HG02943 (cell line): ENCODE data around the gene SNX17.

Source experiments
- ATAC-seq: cut with Tn5 transposase; IDR thresholded peaks from one replicate; pipeline ENCODE4 v1.9.1; 2021; ENCODE audit warnings: mild to moderate bottlenecking, low read depth, moderate library complexity; ENCODE audit not compliant: unreplicated experiment

Gene SNX17

GRCh38 chr2:27362678-27363420 is 7.6 kb upstream of the SNX17 start:
- no peak for ATAC-seq

DNA sequence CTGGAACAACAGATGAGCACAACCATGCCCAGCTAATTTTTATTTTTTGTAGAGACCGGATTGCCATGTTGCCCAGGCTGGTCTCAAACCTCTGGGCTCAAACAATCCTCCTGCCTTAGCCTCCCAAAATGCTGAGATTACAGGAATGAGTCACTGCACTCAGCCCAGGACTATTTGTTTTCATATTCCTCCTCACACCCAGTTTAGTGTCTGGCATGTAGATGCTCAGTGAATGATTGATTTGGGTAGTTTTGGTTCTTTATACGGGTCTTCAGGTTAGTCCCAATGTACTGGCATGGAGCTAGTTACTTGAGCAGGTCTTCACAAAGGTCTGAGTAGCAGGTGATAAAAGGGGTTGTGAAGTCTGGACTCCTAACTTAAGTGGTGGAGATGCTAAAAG is 6.5 kb upstream of the SNX17 start:
- no peak for ATAC-seq

DNA sequence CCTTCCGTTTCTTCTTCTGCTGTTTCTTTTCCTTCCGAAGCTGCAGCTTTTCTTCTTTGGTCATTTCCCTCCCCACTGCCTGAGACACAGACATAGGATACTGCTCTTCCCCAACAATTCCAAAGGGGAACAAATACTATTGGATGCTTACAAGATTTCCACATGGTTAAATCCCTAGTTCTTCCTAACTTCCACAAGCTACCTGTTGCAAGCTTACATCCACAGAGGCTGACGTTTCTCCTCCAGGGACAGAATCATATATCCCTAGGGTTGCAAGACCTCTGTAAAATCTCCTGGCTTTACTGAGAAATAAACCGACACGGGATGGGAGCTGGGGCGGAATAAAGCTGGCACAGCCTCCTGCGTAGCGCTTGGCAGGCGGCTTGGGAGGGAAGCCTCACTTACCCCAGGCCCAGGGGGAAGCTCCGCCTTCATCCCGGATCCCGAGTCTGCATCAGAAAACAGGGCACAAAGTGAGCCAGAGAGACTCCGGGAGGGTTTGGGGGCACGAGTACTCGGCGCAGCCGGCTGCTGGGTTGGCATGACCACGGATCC is 868 bp upstream of the SNX17 start:
- ATAC-seq, result peak; percentile 20

- peak; percentile 11 for ATAC-seq
Measured at GRCh38 chr2:27370816-27371620, 602 bp downstream of the SNX17 start.

GRCh38 chr2:27372937-27373336 is 2.5 kb downstream of the SNX17 start:
- ATAC-seq, result no peak

DNA sequence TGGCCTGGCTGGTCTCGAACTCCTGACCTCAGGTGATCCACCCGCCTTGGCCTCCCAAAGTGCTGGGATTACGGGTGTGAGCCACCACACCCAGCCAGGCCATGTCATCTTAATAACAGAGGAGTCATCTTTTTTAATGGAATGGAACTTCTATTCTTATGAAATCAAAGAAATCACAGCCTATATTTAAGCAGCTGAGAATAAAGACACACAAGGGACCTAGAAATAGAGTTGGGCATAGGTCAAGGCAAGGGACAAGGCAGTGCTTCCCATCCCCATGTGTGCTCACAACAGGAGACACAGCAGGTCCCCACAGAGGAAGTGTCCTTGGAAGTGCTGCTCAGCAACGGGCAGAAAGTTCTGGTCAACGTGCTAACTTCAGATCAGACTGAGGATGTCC is 3.2 kb downstream of the SNX17 start:
- no peak for ATAC-seq

DNA sequence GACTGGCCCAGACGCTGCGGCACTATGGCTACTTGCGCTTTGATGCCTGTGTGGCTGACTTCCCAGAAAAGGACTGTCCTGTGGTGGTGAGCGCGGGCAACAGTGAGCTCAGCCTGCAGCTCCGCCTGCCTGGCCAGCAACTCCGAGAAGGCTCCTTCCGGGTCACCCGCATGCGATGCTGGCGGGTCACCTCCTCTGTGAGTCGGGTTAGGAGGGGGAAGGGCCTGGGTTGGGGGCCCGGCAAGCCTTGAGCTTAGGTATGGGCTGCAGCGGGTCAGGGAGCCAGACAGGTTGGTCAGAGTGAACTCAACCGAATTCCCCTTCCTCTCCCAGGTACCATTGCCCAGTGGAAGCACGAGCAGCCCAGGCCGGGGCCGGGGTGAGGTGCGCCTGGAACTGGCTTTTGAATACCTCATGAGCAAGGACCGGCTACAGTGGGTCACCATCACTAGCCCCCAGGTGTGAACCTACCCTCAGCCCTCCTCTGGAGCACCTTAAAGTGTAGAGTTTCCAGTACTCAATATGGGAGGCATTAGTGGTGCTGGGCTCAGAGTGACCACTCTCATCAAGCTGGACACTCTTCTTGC is 5.2 kb downstream of the SNX17 start:
- ATAC-seq, result no peak

GRCh38 chr2:27376151-27376865 is 5.9 kb downstream of the SNX17 start:
- no peak for ATAC-seq

DNA sequence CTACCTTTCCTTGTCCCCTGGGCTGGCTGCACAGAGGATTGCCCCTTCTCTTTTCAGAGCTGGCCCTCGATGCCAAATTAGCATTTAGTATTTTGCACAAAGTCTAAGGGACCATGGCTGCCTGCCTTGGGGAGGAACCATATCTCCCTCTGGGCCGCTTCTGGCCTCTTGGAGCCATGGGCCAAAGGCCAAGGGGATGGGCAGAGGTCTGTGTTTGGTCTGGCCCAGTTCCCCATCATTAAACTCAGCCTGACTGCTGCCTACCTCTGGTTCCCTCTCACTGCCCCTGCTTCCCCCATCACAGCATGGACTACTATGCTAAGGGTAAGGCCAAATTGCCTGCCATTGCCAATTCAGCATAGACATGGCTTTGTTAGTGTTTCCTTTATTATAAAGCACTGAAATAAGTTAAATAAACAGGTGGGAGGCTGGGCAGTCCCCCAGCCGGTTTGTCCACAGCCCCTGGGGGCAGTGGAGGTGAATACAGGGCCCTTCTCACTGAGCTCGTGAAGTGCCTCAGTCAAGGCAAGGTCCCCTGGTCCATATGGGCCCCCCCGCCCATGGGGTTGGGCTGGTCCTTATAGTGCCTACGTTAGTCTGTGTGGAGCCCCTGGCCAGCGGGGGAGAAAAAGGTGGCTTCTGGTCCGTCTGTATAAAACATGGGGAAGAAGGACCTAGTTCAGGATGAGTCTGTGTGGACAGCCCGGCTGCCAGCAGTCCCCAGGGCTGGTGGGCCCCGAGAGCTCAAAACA is 6.6 kb downstream of the SNX17 start:
- ATAC-seq, result no peak

DNA sequence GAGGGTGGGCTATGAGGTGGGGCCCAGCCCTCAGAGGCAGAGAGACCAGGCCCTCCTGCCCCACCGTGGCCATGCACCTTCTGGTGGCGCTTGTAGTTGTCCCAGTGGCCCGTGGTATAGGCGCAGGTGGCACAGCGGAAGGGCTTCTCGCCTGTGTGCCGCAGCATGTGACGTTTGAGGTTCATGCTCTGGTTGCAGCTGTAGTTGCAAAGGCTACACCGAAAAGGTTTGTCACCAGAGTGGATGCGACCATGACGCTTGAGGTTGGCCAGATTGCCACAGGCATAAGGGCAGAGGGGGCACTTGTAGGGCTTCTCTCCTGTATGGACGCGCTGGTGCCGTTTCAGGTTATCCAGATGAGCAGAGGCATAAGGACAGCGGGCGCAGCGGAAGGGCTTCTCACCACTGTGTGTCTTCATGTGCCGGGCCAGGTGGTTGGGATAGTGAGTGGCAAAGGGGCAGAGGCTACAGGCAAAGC is 7.2 kb downstream of the SNX17 start:
- ATAC-seq, result no peak

DNA sequence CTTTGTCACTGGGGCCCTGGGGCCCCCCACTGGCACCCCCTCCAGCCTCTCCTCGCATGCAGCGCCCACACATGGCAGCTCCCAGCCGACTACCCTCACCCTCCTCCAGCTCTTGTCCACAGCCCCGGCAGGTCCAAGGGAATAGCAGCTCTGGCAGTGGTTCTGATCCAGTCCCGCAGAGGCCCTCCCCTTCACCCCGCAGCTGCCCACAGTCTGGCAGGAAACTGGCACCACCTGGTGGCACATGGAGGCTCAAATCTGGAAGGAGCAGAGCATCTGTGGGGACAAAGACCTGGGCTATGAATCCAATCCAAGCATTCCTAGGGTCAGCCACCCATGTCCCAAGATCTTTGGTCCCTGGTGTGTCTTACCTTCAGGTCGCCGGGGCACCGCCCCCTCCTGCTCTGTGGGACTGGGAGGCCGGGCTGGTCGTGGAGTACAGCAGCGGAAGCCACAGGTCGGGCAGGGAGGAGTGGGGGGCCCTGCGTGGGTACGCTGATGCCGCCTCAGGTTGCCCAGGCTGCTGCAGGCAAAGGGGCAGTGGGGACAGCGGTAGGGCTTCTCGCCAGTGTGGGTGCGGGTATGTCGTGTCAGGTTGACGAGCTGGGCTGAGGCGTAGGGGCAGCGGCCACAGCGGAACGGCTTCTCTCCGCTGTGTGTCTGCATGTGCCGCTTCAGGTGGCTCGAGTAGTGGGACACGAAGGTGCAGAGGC is 7.8 kb downstream of the SNX17 start:
- ATAC-seq, result no peak

DNA sequence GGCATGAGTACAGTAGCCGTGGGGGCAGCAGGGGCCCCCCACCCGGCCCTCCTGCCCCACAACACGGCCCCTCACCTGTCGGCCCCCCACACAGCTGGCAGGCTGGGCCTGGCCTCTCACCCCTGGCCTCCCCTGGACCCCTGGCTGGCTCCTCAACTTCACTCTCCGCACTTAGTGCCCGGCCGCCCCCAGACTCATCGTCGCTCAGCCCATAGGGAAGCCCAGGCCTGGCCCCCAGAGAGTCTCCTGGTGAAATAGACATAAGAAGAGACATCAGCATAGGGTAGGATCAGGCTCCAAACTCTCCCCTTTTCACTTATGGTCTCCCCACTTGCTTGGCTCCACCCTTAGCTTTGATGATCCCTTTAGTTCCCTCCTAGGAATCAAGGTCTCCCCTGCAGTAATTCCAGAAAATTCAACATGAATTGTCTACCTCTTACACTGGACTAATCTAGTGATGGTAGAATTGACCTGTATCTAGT is 8.4 kb downstream of the SNX17 start:
- no peak for ATAC-seq

- ATAC-seq, result no peak
Measured at GRCh38 chr2:27379383-27379835, 9.0 kb downstream of the SNX17 start.

DNA sequence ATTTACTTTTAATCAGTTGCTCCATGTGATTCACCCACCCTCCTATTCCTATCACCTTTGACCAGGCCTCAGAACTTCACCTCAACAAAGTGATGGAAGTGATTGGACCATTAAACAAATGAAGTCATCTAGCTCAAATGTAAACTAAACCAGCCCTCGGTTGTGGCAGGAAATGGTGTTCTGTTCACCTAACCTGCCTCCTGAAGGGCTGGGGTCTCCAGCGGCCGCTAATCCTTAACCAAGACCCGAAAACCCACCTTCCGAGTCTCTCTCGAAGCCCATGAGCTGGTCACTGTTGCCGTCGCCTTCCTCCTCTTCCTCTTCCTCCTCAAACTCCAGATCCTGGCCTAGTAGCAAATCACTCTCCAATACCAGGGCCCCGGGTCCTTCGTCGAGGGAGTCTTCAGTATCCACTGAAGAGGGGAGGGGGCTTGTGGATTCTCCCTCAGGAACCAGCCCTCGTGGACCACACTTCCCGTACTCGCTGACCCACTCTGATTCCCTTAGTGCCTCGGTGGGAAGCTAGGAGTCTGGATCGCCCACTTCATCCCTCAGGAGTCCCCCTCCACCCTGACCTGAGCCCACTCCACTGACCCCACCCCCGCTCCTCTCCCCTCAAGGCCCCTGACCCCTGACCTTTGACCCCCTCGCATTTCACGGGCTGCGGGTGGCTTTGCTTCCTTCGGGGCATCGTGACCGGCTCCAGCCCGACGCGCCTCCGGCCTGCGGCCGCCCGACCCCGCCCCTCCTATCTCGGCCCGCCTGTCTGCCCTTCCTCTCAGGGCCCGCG is 9.6 kb downstream of the SNX17 start:
- peak; percentile 26 for ATAC-seq

GRCh38 chr2:27380626-27381545 is 10.5 kb downstream of the SNX17 start, which contains the start of gene ZNF513:
TSS of gene ZNF513 (minus strand) at chr2:27380734. CDS start at chr2:27380526, 208 bp downstream.
- ATAC-seq, result peak; percentile 70

DNA sequence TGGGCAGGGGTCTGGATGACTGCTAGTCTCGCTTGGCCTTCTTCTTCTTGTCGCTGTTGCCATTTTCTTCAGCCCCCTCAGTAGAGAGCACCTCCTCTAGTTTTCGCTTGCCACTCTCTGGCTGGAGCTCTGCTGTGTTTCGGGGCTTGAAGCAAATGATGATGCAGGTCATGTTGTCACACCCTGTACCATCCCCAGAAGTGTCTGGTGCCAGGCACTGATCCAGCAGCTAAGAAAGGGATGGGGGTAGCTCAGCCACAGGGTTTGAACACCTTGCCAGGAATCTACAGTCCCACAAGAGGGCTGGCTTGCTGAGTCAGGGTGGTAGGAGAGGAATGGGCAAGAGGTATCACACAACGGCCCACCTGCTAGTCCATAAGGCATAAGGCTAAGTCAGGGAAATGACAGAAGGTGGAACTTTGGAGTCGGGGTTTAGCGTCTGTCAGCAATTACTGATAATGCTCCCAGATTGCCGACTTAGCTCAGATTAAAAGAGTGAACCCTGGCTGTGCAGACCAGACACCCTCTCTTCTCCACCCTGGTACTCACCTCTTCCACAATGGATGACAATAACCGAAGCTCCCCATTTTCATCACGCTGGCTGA is 11.3 kb downstream of the SNX17 start:
- ATAC-seq, result no peak
